ENCODE data around the gene SLC17A4. TPM values are rescaled to one million over a fixed set of nuclear protein-coding genes. Genes with fewer than 3 reads are reported as not detected.

SLC17A4 gene
- total RNA-seq, 1 experiment from 2014 or later: not detected

- no peak overlapping the region for H3K18ac ChIP-seq (ENCODE audit: insufficient read length, low read depth, low read length)
- H2BK120ac ChIP-seq (ENCODE audit: low read depth, low read length, poor library complexity, severe bottlenecking): no peak overlapping the region
- WGBS (ENCODE audit: extremely low coverage, insufficient read length, low lambda C conversion rate): no CpG with 5 or more reads among the region's 2 CpGs
- H3K56ac ChIP-seq (ENCODE audit: insufficient read length, low read depth, low read length): no peak overlapping the region
- H3K9ac ChIP-seq (ENCODE audit: extremely low read depth, insufficient read length, low read length): no peak overlapping the region
- no peaks in the 10 kb centered on the region for H3K9me3 ChIP-seq (ENCODE audit: control insufficient read depth, low read depth, low read length)
- TF ChIP-seq, protein P1, sequence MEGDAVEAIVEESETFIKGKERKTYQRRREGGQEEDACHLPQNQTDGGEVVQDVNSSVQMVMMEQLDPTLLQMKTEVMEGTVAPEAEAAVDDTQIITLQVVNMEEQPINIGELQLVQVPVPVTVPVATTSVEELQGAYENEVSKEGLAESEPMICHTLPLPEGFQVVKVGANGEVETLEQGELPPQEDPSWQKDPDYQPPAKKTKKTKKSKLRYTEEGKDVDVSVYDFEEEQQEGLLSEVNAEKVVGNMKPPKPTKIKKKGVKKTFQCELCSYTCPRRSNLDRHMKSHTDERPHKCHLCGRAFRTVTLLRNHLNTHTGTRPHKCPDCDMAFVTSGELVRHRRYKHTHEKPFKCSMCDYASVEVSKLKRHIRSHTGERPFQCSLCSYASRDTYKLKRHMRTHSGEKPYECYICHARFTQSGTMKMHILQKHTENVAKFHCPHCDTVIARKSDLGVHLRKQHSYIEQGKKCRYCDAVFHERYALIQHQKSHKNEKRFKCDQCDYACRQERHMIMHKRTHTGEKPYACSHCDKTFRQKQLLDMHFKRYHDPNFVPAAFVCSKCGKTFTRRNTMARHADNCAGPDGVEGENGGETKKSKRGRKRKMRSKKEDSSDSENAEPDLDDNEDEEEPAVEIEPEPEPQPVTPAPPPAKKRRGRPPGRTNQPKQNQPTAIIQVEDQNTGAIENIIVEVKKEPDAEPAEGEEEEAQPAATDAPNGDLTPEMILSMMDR (conservative IDR thresholded peaks at IDR 0.05): no peak
- no peak overlapping the region for H4K8ac ChIP-seq (replicated peaks; ENCODE audit: insufficient read length, low read depth, low read length)
- H2BK12ac ChIP-seq (ENCODE audit: insufficient read length, low read depth, low read length): no peak overlapping the region
- no peak overlapping the region for H4K5ac ChIP-seq (ENCODE audit: insufficient read length, low read depth, low read length)
- H2BK15ac ChIP-seq (ENCODE audit: low read depth, low read length): no peak overlapping the region
- H3K27ac ChIP-seq (ENCODE audit: insufficient read length, low read depth, low read length): no peak overlapping the region
- H3K23me2 ChIP-seq (ENCODE audit: insufficient read length, low read depth, low read length, poor library complexity, severe bottlenecking): no peaks in the 10 kb centered on the region
- H3K4me1 ChIP-seq (ENCODE audit: insufficient read depth, low read length): no peaks in the 10 kb centered on the region
- Mint-ChIP-seq H3K9me3 (no peaks in the 10 kb centered on the region), H3K4me3 (no peak overlapping the region), H3K27me3 (ENCODE audit: low read depth) (peaks cover 1% of the 10 kb centered on the region; the same call in 1 of the 2 replicates), H3K4me1 (peaks cover 0 to 2% of the 10 kb centered on the region in 2 experiments; a peak in 1 of 4 replicates), H3K27ac (no peak overlapping the region; a peak in 1 of 7 replicates), H3K36me3 (ENCODE audit: insufficient read depth in 1 of 3, low read depth in 3 of 3) (no peaks in the 10 kb centered on the region)
- H2BK20ac ChIP-seq (ENCODE audit: low read depth, low read length, poor library complexity, severe bottlenecking): no peak overlapping the region
- no peak overlapping the region for H3K4me2 ChIP-seq (ENCODE audit: insufficient read depth, insufficient read length, low read length)
- no peaks in the 10 kb centered on the region for H4K20me1 ChIP-seq (ENCODE audit: control insufficient read depth, insufficient read depth, insufficient read length)
- H3K79me2 ChIP-seq (ENCODE audit: insufficient read depth, low read length): no peaks in the 10 kb centered on the region
- H3K14ac ChIP-seq (ENCODE audit: insufficient read depth, low read length): no peak overlapping the region
- no peak overlapping the region for H3K23ac ChIP-seq (ENCODE audit: insufficient read length, low read depth, low read length)
- no peak overlapping the region for H2AK5ac ChIP-seq (ENCODE audit: insufficient read length, low read length)
- no peak overlapping the region for H2AFZ ChIP-seq (ENCODE audit: low read length)
- H3K4ac ChIP-seq (ENCODE audit: low read depth, low read length): no peak overlapping the region
- H3K27me3 ChIP-seq (ENCODE audit: insufficient read depth, low read length): no peaks in the 10 kb centered on the region
- H2BK5ac ChIP-seq (ENCODE audit: insufficient read length, low read length): no peak overlapping the region
- no peaks in the 10 kb centered on the region for H3K79me1 ChIP-seq (ENCODE audit: insufficient read depth, low read depth, low read length, poor library complexity, severe bottlenecking)
- no peak for DNase-seq
- H3T11ph ChIP-seq (ENCODE audit: low read length): no peak overlapping the region
- H4K91ac ChIP-seq (ENCODE audit: insufficient read length, low read depth, low read length): no peak overlapping the region
These were observed 10.1 kb downstream of the SLC17A4 start for GRCh38 chr6:25764611-25765010.
